GM19328 (cell line): ENCODE data around the gene GALNTL6.

Experiments
- ATAC-seq: cut with Tn5 transposase; IDR thresholded peaks from one replicate; pipeline ENCODE4 v1.9.1; 2021; ENCODE audit warnings: mild to moderate bottlenecking, moderate library complexity; ENCODE audit not compliant: unreplicated experiment

The GALNTL6 gene

DNA sequence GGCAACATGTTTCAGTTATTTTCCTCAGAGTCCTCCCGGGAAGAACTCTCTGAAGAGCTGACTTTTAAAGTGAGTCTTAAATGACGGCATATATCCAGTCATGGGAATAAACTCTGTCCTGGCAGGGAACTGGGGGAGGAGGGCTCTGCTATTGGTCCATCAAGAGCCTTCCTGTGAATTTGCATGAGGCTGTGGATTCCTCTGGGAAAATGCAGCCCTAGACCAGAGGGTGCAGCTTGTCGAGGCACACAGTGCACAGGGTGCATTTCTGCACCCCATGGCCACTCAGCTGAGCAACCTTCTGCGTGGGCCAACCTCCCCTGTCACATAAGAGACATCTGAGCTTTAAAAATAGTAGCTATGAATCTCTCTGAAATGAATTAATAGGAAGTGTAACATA lies 360.0 kb downstream of the GALNTL6 start:
- no peak for ATAC-seq

GRCh38 chr4:172177382-172177781 lies 364.2 kb downstream of the GALNTL6 start:
- ATAC-seq: no peak

DNA sequence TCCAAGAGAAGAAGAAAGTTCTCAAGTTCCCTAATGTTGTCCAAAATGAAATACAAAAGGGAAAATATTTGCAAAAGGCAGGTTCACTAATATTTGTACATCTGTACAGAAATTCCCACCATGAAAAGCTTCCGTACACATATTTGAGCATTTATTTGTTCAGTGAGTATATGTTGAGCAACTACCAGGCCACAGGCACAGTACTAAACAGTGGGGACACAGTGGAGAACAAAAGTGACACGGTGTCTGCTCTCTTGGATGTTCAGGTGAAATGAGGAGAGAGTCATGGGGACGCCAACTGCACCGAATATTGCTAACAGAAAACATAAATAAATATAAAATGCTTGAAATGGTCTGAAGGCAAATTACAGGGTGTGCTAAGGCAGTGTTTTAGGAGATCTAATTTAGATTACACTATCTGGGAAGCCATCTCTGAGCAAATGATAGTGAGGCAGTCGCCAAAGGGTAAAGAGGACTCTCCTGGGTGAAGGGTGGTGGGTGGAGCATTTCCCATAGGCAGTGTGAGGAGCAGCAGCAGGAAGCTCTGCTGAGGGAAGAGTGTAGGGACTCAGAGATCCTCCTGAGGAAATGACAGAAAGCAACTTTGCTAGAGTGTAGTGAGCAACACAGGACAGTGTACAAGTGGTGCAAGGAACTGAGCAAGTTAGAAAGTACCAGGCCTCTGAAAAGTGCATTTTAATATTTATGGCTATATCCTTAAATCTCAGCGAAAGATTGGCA lies 375.2 kb downstream of the GALNTL6 start:
- no peak for ATAC-seq

DNA sequence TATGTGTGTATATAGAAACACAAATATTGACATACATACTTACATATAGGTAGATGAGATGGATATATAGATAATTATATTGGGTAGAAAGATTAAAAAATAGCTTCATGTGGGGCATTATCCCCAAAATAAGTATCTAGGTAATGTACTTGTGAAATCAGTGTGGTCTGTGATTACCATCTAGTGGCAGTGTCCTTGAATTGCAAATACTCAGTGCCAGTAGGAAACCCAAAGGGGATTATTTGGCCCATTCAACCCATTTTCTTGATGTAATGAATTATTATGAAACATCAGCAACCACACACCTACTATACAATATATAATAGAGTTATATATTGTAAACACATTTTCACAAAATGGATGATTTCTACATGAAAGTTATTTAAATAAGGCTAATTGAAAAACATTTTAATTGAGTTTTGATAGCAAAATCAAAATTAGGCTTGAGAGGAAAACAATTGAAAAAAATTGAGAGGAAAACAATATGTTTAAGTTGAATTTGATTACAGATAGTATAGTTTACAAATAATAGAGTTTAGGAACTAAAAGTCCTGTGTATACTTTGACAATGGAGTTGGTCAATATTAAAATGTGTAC lies 389.4 kb downstream of the GALNTL6 start:
- ATAC-seq: no peak

GRCh38 chr4:172207258-172207657 lies 394.1 kb downstream of the GALNTL6 start:
- no peak for ATAC-seq

DNA sequence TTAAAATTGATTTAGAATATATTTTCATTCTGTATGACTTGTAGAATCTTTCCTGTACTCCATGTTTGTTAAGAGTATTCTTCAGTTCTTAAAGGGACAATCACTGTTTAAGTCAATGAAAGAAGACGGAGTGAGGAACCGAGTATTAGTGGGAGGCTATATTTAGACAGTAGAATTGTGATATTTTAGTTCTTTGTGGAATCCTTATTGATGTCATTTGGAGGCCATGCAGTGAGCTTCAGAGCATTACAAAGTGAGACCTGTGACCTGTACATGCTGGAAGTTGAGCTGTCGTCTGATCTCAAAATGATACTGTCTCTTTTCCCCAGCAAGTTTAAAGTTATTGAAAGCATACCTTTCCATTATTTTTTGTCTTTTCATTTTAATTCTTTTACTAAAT lies 394.7 kb downstream of the GALNTL6 start:
- no peak for ATAC-seq

DNA sequence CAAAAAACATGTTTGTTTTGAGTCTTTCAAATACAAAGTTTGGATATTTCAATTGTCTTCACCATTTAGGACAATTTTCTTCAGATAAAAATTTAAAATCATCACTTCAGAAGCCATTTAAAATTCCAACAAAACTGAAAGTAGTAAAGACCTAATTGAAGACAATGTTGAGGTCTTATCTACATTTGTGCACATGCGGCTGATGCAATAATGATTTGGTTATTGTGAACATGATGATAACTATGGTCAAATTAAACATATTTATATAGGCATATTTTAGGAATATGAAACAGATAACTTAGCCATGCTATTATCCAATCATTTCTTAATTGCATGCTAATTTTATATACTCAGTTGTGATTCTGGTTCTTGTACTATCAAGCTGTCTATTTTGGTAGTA lies 407.5 kb downstream of the GALNTL6 start:
- no peak for ATAC-seq

- ATAC-seq: no peak
Measured at GRCh38 chr4:172225457-172225856, 412.3 kb downstream of the GALNTL6 start.

DNA sequence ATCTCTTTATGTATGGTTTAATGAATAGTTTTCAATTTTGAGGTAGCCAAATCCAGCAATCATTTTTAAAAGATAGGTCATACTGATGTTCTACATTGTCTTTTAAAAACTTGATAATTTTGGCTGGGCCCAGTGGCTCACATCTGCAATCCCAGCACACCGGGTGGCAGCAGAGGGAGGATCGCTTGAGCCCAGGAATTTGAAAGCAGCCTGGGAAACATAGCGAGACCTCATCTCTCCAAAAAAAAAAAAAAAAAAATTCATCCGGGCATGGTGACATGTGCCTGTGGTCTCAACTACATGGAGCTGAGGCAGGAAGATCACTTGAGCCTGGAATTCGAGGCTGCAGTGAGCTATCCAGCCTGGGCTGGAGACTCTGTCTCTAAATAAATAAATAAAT lies 419.8 kb downstream of the GALNTL6 start:
- no peak for ATAC-seq

DNA sequence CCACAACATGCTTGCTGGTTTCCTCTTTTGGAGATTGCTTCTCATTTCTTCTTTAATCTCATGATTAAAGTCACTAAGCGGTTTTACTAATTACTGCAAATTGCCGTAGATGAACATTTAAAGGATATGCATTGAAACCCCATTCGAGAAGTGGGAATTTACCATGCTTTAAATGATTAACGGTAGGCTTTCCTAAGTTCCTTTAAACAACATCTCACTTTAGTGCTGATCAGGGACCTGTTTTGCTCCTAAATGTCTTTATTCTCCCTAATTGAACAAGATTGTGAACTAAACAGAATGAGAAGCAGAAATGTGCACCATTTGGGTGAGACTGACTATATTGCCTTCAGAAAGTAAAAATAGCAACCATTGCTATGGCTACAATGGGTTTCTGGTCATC lies 430.3 kb downstream of the GALNTL6 start:
- ATAC-seq: no peak

GRCh38 chr4:172245516-172245915 lies 432.3 kb downstream of the GALNTL6 start:
- ATAC-seq: no peak

GRCh38 chr4:172253409-172253808 lies 440.2 kb downstream of the GALNTL6 start:
- ATAC-seq: no peak

DNA sequence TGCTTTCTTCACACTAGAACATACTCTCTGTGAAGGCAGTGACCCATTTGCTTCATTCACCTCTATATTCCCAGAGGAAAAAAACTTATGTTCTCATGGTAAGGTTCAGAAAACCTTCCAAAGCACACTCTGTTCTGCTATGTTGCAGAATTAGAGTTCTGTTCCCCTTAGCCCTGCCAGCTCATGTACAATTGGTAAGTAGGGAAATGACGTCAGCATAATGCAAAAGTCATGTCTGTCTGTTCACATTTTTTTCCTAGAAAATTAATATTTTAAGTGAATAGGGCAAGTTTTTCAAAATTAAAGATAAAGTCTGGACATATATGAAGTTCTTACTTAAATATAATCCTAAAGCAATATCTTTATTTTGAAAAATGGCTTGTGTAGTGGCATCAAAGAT lies 443.6 kb downstream of the GALNTL6 start:
- no peak for ATAC-seq

- ATAC-seq: no peak
Measured at GRCh38 chr4:172270397-172270796, 457.2 kb downstream of the GALNTL6 start.

DNA sequence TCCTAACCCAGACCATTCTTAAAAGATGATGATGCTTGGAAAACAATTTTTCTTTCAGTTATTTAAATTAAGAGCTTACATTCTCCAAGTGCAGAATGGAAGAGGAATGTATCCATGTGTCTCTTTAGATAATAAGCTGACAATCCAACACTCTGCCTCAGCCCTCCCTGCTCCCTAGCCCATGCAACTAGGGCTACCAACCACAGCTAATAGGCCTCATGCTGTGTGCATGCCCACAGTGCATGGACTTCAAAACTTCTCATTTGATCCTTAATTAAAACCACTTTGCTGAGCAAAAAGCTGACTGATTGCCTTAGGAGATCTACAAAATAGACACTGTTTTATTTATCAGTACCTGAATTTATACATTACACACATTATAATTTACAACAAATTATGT lies 473.9 kb downstream of the GALNTL6 start:
- no peak for ATAC-seq

DNA sequence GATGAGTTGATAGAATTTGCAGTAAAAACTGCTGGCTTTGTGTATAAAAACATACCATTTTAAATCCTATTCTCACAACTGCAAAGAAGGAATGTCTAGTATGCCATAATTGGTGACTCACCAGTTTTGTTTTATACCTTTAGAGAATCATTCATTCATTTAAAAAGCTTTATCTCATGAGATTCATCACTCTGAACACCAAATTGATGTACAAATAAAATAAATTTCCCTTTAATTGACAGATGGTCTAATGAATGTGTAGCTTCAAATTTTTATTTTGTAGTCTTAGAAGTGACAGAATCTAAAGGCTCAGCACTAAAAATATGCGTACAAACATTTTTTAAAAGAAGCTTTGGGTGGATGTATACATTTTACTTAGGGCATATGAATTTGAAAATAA lies 492.5 kb downstream of the GALNTL6 start:
- ATAC-seq: no peak

- ATAC-seq: no peak
Measured at GRCh38 chr4:172308078-172308477, 494.9 kb downstream of the GALNTL6 start.

DNA sequence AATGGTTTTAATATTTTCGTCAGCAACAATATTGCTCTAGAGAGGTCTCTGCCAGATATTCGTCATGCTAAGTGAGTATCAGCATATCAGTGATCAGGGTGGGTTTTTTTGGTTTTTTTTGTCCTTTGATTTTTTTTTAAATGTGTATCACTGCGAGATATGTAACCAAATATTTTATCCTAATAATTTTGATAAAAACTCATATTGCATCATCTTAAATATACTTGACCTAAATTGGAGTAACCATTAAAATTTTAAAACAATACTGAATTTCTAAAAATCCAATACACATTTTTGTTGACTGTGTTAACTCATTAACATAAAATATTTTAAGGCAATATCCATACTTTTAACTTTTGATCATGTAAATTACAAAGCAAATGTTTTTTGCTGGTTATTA lies 498.5 kb downstream of the GALNTL6 start:
- no peak for ATAC-seq

DNA sequence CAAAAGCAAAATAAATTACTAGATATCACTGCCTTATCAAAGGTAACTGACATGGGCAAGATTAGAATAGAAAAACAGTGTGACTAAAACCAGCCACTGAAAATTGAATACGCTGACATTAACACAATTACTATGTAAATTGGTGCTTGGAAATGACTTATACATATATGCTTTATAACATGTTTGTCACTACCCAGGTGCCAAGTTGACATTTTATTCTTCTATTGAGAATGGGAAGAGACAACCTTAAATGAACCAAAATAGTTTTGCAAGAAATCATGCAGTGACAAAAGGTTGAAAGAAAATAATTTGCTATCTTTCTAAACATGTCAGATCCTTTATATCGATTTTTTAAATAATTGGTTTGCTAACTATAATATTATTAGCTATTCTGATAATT lies 510.1 kb downstream of the GALNTL6 start:
- no peak for ATAC-seq

DNA sequence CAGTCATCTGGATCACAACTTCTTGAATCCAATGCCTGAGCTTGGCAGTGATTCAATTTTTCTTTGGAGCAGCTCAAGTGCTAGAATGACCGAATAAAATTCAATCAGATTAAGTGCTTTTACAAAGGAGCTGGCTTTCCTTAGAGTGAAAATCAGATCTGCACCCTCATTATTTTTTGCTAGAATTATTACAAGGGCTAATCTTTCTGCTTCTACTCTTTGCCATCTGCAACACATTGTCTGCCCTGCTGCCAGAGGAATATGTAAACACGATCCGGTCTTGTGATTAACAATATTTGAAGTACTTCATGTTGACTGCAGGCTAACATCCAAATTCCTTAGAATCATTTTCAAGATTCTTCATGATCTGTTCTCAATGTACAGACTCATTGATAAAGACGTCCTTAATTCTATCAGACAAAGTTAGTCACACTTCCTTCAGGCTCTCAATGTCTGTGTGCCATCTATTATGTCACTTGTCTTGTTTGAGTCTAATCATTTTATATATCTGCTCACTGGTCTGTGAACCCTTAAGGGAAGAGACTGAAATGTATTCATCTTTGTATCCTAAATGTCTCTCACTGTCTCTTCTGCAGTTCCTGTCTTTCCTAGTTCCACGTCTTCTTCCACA lies 531.2 kb downstream of the GALNTL6 start:
- no peak for ATAC-seq

- no peak for ATAC-seq
Measured at GRCh38 chr4:172348426-172348825, 535.2 kb downstream of the GALNTL6 start.

GRCh38 chr4:172352356-172352755 lies 539.2 kb downstream of the GALNTL6 start:
- no peak for ATAC-seq
